Epithelial cell of proximal tubule (primary cell): ENCODE results near the gene PRF1. TPM values are rescaled to one million over a fixed set of nuclear protein-coding genes. Genes with fewer than 3 reads are reported as not detected.
"Not testable (repeated sequence)": the region's sequence is repeated elsewhere in the genome, so short reads cannot be mapped to it uniquely, and the experiment has no call there.

Source experiments
- DNase-seq: peaks from one replicate; pipeline ENCODE4 v3.0.0-alpha.2; 2011; ENCODE audit warnings: low read depth
- H3K4me3 ChIP-seq: 2 replicates; pipeline ENCODE4 v1.5.1; 2011; ENCODE audit warnings: low read depth, mild to moderate bottlenecking, low read length
- CTCF ChIP-seq: conservative IDR thresholded peaks from 2 replicates; pipeline ENCODE4 v1.5.1; 2012; ENCODE audit warnings: low read depth, mild to moderate bottlenecking, low read length
- total RNA-seq: library from RNA; depleted of rRNA; stranded (reverse); fragments of >200 nt; gene quantifications from 2 replicates; pipeline ENCODE4 v1.2.3, GENCODE V29; 2015

PRF1 gene
- total RNA-seq, 1 donor from 2014 or later: not detected

DNA sequence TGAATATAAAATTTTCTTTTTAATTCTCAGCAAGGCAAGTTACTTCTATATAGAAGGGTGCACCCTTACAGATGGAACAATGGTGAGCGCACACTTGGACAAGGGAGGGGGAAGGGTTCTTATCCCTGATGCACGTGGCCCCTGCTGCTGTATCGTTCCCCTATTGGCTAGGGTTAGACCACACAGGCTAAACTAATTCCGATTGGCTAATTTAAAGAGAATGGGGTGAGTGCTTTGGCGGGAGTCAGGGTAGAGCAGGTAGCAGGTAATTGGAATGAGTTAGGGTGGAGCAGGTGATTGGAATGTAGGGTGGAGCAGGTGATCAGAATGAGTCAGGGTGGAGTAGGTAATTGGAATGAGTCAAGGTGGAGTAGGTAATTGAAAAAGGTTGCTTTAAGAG is 32.0 kb upstream of the PRF1 start:
- DNase-seq, H3K4me3 ChIP-seq: not testable (repeated sequence)

- no peak for DNase-seq
- TF ChIP-seq CTCF: no peak
- H3K4me3 ChIP-seq: no peak overlapping the region
Measured at GRCh38 chr10:70634011-70634410, 31.5 kb upstream of the PRF1 start.

DNA sequence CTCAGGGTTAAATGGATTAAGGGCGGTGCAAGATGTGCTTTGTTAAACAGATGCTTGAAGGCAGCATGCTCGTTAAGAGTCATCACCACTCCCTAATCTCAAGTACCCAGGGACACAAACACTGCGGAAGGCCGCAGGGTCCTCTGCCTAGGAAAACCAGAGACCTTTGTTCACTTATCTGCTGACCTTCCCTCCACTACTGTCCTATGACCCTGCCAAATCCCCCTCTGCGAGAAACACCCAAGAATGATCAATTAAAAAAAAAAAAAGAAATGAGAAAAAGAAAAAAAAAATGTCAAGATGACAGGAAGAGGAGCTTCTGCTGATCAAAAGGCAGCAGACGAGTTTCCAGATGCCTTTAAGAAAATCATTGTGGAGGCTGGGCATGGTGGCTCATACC is 29.2 kb upstream of the PRF1 start:
- not testable (repeated sequence) for DNase-seq, H3K4me3 ChIP-seq

GRCh38 chr10:70629338-70629737 is 26.8 kb upstream of the PRF1 start:
- DNase-seq: no peak
- no peak overlapping the region for H3K4me3 ChIP-seq
- no peak for TF ChIP-seq CTCF

GRCh38 chr10:70626056-70626455 is 23.5 kb upstream of the PRF1 start:
- no peak overlapping the region for H3K4me3 ChIP-seq
- no peak for TF ChIP-seq CTCF
- DNase-seq: no peak

- DNase-seq: no peak
- TF ChIP-seq CTCF: no peak
Measured at GRCh38 chr10:70622981-70623844, 20.7 kb upstream of the PRF1 start.

GRCh38 chr10:70622541-70622940 is 20.0 kb upstream of the PRF1 start:
- no peak for TF ChIP-seq CTCF
- no peak overlapping the region for H3K4me3 ChIP-seq
- DNase-seq: no peak

More at GRCh38 chr10:70622981-70623844, 20.7 kb upstream of the PRF1 start:
- no peak overlapping the region for H3K4me3 ChIP-seq

DNA sequence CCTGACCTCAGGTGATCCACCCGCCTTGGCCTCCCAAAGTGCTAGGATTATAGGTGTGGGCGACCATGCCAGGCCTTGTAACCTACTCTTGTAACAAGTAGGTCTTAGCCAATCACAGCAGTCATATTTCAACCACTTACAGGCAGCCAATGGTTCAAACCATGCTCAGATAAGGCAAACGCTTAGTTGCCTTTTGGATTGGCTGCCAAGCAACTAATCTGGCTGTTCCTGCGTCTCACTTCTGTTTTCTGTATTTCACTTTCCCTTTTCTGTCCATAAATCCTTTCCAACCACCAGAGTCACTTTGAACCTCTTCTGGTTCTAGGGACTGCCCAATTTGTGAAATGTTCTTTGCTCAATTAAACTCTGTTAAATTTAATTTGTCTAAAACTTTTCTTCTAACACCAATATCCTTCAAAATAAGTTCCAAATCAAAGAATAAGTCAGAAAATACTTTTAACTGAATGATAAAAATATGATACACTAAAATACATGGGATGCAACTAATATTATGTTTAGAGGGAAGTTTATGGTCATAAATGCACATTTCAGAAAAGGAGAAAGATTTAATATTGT is 19.1 kb upstream of the PRF1 start:
- no peak for TF ChIP-seq CTCF
- DNase-seq: no peak
- no peak overlapping the region for H3K4me3 ChIP-seq
